ENCODE data around the gene SLC37A2. TPM values are rescaled to one million over a fixed set of nuclear protein-coding genes. Genes with fewer than 3 reads are reported as not detected.

The SLC37A2 gene
- total RNA-seq, 6 donors from 2014 or later = 3.5 to 32.5 (median 19.1) TPM

DNA sequence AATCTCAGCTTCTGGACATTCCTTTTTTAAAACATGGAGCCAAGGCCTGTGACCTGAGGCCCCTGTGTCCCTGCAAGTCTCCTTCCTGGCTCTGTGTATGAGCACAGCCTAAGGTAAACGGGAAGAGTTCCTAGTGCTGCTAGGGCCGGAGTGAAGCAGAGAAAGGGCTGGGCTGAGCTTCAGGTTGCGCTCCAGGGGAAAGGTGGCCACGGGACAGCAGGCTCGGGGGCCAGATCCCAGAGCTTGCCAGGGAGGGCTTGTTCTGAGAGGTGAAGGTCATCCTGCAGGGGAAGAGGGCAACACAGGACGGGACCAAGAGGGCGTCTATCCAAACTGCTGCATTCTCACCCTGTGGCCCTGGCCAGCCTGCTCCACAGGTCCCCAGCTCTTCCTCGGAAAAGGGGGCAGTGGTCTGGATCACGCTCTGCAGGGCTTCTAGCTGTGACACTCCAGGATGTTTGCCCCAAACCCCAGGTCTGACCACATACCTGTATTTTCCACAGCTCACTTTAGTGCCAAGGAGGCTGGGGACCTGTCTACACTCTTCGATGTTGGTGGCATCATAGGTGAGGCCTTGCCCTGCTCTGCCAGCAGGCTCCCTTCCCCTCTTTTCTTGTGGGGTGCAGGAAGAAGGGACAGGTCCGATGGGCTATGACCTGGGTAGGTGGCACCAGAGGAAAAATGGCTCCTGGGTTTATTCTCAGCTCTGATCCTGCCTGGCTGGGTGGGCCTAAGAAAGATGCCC lies 20.4 kb downstream of the SLC37A2 start:
- H3K4me3 ChIP-seq = no peak overlapping the region
- H3K36me3 ChIP-seq = no peaks in the 10 kb centered on the region
- H3K27ac ChIP-seq = no peak overlapping the region
- no peaks in the 10 kb centered on the region for H3K27me3 ChIP-seq
- no peaks in the 10 kb centered on the region for H3K4me1 ChIP-seq
- 77 to 84% methylated on average over 10 to 11 of the region's 11 CpGs for WGBS, 2 donors
- DNase-seq = no peak
- ATAC-seq (ENCODE audit: low FRiP score in 2 of 2) = no peak
- no peaks in the 10 kb centered on the region for H3K9me3 ChIP-seq
- TF ChIP-seq POLR2AphosphoS5 (IDR thresholded peaks at IDR 0.05) = no peak
- TF ChIP-seq EP300 (IDR thresholded peaks at IDR 0.05) = no peak
- TF ChIP-seq, protein P1, sequence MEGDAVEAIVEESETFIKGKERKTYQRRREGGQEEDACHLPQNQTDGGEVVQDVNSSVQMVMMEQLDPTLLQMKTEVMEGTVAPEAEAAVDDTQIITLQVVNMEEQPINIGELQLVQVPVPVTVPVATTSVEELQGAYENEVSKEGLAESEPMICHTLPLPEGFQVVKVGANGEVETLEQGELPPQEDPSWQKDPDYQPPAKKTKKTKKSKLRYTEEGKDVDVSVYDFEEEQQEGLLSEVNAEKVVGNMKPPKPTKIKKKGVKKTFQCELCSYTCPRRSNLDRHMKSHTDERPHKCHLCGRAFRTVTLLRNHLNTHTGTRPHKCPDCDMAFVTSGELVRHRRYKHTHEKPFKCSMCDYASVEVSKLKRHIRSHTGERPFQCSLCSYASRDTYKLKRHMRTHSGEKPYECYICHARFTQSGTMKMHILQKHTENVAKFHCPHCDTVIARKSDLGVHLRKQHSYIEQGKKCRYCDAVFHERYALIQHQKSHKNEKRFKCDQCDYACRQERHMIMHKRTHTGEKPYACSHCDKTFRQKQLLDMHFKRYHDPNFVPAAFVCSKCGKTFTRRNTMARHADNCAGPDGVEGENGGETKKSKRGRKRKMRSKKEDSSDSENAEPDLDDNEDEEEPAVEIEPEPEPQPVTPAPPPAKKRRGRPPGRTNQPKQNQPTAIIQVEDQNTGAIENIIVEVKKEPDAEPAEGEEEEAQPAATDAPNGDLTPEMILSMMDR (IDR thresholded peaks at IDR 0.05) = no peak
- no peak for TF ChIP-seq POLR2A (IDR thresholded peaks at IDR 0.05)

DNA sequence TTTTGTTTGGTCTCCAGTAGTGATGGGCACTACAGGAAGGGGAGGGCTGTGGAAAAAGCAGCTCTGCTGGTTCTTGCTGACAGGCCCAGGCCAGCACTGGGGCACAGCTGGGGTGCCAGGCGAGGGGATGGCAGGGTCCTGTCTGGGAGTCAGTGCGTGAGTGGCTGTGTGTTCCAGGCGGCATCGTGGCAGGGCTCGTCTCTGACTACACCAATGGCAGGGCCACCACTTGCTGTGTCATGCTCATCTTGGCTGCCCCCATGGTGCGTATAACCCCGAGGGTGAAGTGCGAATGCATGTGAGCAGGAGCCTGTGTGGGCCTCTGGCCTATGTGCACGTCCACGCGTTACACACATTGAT lies 20.9 kb downstream of the SLC37A2 start:
- Histone ChIP-seq H3K27me3 (no peaks in the 10 kb centered on the region), H3K27ac (no peak overlapping the region), H3K9me3 (no peaks in the 10 kb centered on the region), H3K4me1 (no peaks in the 10 kb centered on the region), H3K4me3 (no peak overlapping the region), H3K36me3 (no peaks in the 10 kb centered on the region)
- ATAC-seq (ENCODE audit: low FRiP score in 2 of 2) (no peak), DNase-seq (no peak)
- 94 to 95% methylated on average over 11 of the region's 11 CpGs for WGBS, 2 donors
- no peak for TF ChIP-seq POLR2A (IDR thresholded peaks at IDR 0.05)
- TF ChIP-seq POLR2AphosphoS5 (IDR thresholded peaks at IDR 0.05) = no peak
- TF ChIP-seq EP300 (IDR thresholded peaks at IDR 0.05) = no peak
- TF ChIP-seq, protein P1 (IDR thresholded peaks at IDR 0.05) = no peak

DNA sequence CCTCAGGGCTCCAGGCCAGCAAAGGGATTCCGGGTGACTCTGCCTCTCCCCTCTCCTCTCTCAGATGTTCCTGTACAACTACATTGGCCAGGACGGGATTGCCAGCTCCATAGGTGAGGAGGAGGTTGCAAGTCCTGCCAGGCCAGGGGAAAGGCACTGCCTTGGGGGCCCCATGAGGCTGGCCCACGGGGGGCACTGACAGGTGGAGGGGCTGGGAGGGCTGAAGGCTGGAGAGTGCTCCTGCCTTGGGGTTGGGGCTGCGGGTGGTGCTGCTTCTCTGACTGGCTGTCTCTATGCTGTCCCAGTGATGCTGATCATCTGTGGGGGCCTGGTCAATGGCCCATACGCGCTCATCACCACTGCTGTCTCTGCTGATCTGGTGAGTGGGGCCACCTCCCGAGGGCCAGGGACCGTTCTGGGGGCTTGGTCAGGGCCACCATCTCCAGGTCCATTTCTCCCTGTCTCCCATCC lies 21.7 kb downstream of the SLC37A2 start:
- Histone ChIP-seq H3K4me1 (no peaks in the 10 kb centered on the region), H3K27me3 (no peaks in the 10 kb centered on the region), H3K27ac (no peak overlapping the region), H3K4me3 (no peak overlapping the region), H3K36me3 (no peaks in the 10 kb centered on the region), H3K9me3 (no peaks in the 10 kb centered on the region)
- ATAC-seq (ENCODE audit: low FRiP score in 2 of 2) (no peak), DNase-seq (no peak)
- TF ChIP-seq EP300 (IDR thresholded peaks at IDR 0.05) (no peak), POLR2AphosphoS5 (IDR thresholded peaks at IDR 0.05) (no peak), POLR2A (IDR thresholded peaks at IDR 0.05) (no peak)
- TF ChIP-seq, protein P1 (IDR thresholded peaks at IDR 0.05) = no peak
- 83 to 88% methylated on average over 6 to 8 of the region's 8 CpGs for WGBS, 2 donors

DNA sequence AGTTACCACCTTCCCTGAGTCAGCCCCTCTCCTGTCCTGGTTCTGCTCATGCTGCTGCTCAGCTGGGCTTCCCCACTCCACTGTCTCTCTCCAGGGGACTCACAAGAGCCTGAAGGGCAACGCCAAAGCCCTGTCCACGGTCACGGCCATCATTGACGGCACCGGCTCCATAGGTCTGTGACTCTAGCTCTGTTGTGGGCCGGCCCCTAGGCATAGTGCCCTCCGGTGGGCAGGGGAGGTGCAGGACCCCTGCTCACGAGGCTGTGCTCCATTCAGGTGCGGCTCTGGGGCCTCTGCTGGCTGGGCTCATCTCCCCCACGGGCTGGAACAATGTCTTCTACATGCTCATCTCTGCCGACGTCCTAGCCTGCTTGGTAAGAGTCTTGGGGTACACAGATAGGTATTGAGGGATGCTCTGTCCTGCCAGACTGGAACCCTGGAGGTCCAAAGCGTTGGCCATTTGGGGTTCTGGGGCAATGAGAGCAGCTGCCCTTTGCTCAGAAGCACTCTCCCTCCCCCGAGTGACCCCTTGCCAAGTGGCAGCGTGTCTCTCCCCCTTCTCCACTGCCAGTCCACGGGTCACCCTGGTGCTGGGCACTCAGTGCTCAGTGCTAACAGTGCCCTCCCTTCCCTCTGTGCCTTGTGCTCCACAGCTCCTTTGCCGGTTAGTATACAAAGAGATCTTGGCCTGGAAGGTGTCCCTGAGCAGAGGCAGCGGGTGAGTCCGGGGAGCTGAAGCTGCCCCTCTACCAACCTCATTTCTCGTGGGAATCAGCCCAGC lies 22.4 kb downstream of the SLC37A2 start:
- Histone ChIP-seq H3K4me1 (no peaks in the 10 kb centered on the region), H3K27ac (no peak overlapping the region), H3K36me3 (no peaks in the 10 kb centered on the region), H3K4me3 (no peak overlapping the region), H3K27me3 (no peaks in the 10 kb centered on the region), H3K9me3 (no peaks in the 10 kb centered on the region)
- ATAC-seq (ENCODE audit: low FRiP score in 2 of 2) (peak; percentile 9 to 16), DNase-seq (no peak)
- WGBS, 2 donors = 83 to 84% methylated on average over 9 to 20 of the region's 20 CpGs
- no peak for TF ChIP-seq POLR2AphosphoS5 (IDR thresholded peaks at IDR 0.05)
- TF ChIP-seq POLR2A (IDR thresholded peaks at IDR 0.05) = no peak
- TF ChIP-seq, protein P1 (IDR thresholded peaks at IDR 0.05) = no peak
- TF ChIP-seq EP300 (IDR thresholded peaks at IDR 0.05) = no peak

Measured in upper lobe of left lung (tissue), 6 donors.